ENCODE results near the gene PTPRD.

DNA sequence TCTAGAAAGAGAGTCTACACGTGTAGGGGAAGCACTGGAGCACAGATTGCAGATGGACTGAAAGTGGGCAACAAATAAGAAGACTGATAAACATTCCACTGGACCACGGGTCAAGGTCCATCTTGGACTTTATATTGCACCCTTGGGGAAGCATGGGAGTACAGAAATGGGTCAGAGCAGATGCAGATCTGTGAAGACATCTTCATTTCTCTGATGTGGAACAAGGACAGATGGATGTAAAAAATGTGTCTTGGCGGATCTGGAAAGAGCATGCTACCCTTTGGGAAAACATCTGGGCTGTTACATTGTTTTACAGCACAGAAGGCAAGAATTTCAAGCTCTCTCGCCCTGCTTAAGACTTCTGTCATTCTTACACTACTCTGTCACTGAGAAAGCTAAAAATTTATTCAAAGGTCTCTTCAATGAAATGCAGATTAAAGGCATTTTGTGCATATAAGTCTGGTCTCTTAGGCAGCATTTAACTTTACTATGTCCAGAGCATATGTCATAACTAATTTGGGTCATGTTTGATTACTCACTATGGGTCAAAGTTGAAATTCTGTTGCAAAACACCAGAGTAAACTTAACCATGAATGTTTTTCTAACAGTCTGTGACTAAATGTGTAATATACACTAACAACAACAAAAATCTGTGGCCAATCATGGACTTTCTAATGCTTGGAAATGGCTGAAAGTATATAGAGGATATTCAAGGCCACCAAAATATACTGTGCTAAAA lies 2056.9 kb downstream of the PTPRD start:
- no peak for TF ChIP-seq EZH2 (IDR thresholded peaks at IDR 0.05; ENCODE audit: borderline replicate concordance, low read depth, low read length, poor library complexity, severe bottlenecking)
- TF ChIP-seq, protein P1, sequence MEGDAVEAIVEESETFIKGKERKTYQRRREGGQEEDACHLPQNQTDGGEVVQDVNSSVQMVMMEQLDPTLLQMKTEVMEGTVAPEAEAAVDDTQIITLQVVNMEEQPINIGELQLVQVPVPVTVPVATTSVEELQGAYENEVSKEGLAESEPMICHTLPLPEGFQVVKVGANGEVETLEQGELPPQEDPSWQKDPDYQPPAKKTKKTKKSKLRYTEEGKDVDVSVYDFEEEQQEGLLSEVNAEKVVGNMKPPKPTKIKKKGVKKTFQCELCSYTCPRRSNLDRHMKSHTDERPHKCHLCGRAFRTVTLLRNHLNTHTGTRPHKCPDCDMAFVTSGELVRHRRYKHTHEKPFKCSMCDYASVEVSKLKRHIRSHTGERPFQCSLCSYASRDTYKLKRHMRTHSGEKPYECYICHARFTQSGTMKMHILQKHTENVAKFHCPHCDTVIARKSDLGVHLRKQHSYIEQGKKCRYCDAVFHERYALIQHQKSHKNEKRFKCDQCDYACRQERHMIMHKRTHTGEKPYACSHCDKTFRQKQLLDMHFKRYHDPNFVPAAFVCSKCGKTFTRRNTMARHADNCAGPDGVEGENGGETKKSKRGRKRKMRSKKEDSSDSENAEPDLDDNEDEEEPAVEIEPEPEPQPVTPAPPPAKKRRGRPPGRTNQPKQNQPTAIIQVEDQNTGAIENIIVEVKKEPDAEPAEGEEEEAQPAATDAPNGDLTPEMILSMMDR (conservative IDR thresholded peaks at IDR 0.05; ENCODE audit: low read depth, low read length), result no peak
